A549 (cell line): Measurements from ENCODE around the gene ANTXR1.

Experiments used
- EP300 ChIP-seq, 2 experiments: fragments of >200 bp; sonication (Bioruptor Twin); formaldehyde crosslinking; IDR thresholded peaks; 2 replicates in 1 of 2; 3 replicates in 1 of 2; pipeline ENCODE4 v1.6.1; 2016 to 2017
- KDM5A ChIP-seq: fragments of 200-600 bp; sonication (generic); IDR thresholded peaks from 2 replicates; pipeline ENCODE4 v1.6.1; 2016; ENCODE audit warnings: antibody characterized with exemption, mild to moderate bottlenecking
- POLR2A ChIP-seq: IDR thresholded peaks from 2 replicates; pipeline ENCODE4 v1.6.1; 2012; ENCODE audit warnings: mild to moderate bottlenecking, low read length
- ZC3H11A ChIP-seq: fragments of 450-650 bp; IDR thresholded peaks from 2 replicates; pipeline ENCODE4 v1.6.1; 2014; ENCODE audit warnings: antibody characterized with exemption, mild to moderate bottlenecking
- ZFP36 ChIP-seq: fragments of 450-650 bp; IDR thresholded peaks from 2 replicates; pipeline ENCODE4 v1.6.1; 2014; ENCODE audit warnings: borderline replicate concordance; ENCODE audit not compliant: partially characterized antibody
- TF ChIP-seq, protein P1 (sequence below): fragments of >200 bp; sonication (Bioruptor Twin); formaldehyde crosslinking; IDR thresholded peaks from 3 replicates; pipeline ENCODE4 v1.5.1; 2016
- TF ChIP-seq, protein P2 (sequence below): fragments of 450-650 bp; IDR thresholded peaks from 2 replicates; pipeline ENCODE4 v1.6.1; 2014; ENCODE audit warnings: antibody characterized with exemption

GRCh38 chr2:69067866-69068265 lies 54.9 kb downstream of the ANTXR1 start:
- no peak for TF ChIP-seq POLR2A
- no peak for TF ChIP-seq EP300 (IDR thresholded peaks at IDR 0.05)
- TF ChIP-seq, protein P1, sequence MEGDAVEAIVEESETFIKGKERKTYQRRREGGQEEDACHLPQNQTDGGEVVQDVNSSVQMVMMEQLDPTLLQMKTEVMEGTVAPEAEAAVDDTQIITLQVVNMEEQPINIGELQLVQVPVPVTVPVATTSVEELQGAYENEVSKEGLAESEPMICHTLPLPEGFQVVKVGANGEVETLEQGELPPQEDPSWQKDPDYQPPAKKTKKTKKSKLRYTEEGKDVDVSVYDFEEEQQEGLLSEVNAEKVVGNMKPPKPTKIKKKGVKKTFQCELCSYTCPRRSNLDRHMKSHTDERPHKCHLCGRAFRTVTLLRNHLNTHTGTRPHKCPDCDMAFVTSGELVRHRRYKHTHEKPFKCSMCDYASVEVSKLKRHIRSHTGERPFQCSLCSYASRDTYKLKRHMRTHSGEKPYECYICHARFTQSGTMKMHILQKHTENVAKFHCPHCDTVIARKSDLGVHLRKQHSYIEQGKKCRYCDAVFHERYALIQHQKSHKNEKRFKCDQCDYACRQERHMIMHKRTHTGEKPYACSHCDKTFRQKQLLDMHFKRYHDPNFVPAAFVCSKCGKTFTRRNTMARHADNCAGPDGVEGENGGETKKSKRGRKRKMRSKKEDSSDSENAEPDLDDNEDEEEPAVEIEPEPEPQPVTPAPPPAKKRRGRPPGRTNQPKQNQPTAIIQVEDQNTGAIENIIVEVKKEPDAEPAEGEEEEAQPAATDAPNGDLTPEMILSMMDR = no peak
- TF ChIP-seq ZFP36 = no peak
- TF ChIP-seq ZC3H11A = no peak
- TF ChIP-seq, protein P2, sequence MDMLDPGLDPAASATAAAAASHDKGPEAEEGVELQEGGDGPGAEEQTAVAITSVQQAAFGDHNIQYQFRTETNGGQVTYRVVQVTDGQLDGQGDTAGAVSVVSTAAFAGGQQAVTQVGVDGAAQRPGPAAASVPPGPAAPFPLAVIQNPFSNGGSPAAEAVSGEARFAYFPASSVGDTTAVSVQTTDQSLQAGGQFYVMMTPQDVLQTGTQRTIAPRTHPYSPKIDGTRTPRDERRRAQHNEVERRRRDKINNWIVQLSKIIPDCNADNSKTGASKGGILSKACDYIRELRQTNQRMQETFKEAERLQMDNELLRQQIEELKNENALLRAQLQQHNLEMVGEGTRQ = no peak
- TF ChIP-seq KDM5A = no peak
